ENCODE data around the gene ARHGEF11.

DNA sequence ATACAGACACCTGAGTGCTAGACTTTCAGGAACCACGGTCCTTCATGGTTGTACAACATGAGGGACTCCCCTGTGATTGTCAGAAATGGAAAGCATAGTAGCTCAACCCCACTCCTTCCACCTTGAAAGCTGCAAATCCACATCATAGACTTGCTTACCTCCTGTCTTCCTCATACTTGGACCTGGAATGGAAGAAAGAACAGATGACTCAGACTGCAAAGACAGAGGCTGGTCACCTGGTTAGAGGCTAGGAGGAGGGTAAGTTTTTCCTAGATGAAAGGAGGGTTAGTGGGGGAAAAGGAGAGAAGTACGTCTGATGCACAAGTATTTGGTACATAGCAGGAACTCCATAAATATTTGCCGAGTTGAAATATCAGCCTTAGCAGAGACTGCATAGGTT is 87.9 kb downstream of the ARHGEF11 start:
- TF ChIP-seq, protein P1, sequence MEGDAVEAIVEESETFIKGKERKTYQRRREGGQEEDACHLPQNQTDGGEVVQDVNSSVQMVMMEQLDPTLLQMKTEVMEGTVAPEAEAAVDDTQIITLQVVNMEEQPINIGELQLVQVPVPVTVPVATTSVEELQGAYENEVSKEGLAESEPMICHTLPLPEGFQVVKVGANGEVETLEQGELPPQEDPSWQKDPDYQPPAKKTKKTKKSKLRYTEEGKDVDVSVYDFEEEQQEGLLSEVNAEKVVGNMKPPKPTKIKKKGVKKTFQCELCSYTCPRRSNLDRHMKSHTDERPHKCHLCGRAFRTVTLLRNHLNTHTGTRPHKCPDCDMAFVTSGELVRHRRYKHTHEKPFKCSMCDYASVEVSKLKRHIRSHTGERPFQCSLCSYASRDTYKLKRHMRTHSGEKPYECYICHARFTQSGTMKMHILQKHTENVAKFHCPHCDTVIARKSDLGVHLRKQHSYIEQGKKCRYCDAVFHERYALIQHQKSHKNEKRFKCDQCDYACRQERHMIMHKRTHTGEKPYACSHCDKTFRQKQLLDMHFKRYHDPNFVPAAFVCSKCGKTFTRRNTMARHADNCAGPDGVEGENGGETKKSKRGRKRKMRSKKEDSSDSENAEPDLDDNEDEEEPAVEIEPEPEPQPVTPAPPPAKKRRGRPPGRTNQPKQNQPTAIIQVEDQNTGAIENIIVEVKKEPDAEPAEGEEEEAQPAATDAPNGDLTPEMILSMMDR (conservative IDR thresholded peaks at IDR 0.05; ENCODE audit: low read depth, low read length): no peak
- TF ChIP-seq EZH2 (IDR thresholded peaks at IDR 0.05; ENCODE audit: borderline replicate concordance, low read depth, low read length, poor library complexity, severe bottlenecking): no peak
